ENCODE results near the gene NUBPL. TPM values are rescaled to one million over a fixed set of nuclear protein-coding genes. Genes with fewer than 3 reads are reported as not detected.

The NUBPL gene
- total and polyA plus RNA-seq, 7 donors, result 3.3 to 16.3 (median 8.5) TPM

- intact Hi-C loops (cut with DNase I), result loop anchor here (5.0 to 10.0 kb wide), 2 partner anchors 103 to 365 kb away; partner anchors contain the start of gene DTD2 (in 1 of the 2)
- no peak for DNase-seq
- Histone ChIP-seq H3K36me3 (ENCODE audit: insufficient read depth in 1 of 2, low read depth in 1 of 2) (peaks cover 0 to 3% of the 10 kb centered on the region in 2 donors), H3K27me3 (ENCODE audit: insufficient read depth in 3 of 3, low read length in 2 of 3) (no peaks in the 10 kb centered on the region), H3K4me3 (no peak overlapping the region), H3K4me1 (peaks cover 9% of the 10 kb centered on the region), H3K27ac (no peak overlapping the region), H3K9me3 (no peaks in the 10 kb centered on the region)
- TF ChIP-seq CTCF (IDR thresholded peaks at IDR 0.05), result no peak
- ATAC-seq, result no peak
- WGBS, 3 donors, result 91 to 95% (median 92%) methylated on average over 17 to 21 of the region's 21 CpGs
Observed at GRCh38 chr14:31559939-31560338, 1.3 kb upstream of the NUBPL start.

DNA sequence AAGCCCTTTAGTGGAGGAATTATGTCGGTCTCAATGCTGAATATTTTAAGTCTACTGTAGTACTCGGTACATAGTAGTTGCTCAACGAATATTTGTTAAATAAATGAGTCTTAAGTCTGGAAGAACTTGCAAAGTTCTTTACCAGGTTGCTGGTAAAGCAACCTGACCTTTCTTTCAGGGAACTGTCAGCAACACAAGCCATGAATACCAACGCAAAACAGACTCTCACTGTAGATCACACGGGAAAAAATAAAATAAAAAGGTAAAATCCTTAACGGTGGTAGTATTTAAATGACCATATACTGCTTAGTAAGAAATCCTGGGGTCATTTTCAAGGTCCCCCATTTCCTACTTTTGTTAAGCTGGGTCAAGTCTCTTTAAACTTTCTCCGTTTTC, 447 bp upstream of the NUBPL start:
- no peak for TF ChIP-seq CTCF (IDR thresholded peaks at IDR 0.05)
- DNase-seq, result no peak
- peaks cover 9% of the 10 kb centered on the region for H3K4me1 ChIP-seq
- peaks cover 0 to 12% of the 10 kb centered on the region in 2 donors for H3K36me3 ChIP-seq (ENCODE audit: insufficient read depth in 1 of 2, low read depth in 1 of 2)
- H3K9me3 ChIP-seq, result no peaks in the 10 kb centered on the region
- H3K27ac ChIP-seq, result peak overlapping the region; percentile 91
- peak in 2 of 4 donors; percentile 6 to 20 for ATAC-seq
- no peaks in the 10 kb centered on the region for H3K27me3 ChIP-seq (ENCODE audit: insufficient read depth in 3 of 3, low read length in 2 of 3)
- intact Hi-C loops (cut with DNase I), result loop anchor here (5.0 to 10.0 kb wide), 2 partner anchors 103 to 364 kb away; partner anchors contain the start of gene DTD2 (in 1 of the 2)
- H3K4me3 ChIP-seq, result peak overlapping the region; percentile 94
- WGBS, 3 donors, result 46 to 51% (median 49%) methylated on average over 7 of the region's 7 CpGs

GRCh38 chr14:31564194-31564593, 3.0 kb downstream of the NUBPL start:
- 86 to 91% (median 91%) methylated on average over 2 of the region's 2 CpGs for WGBS, 3 donors
- no peak for ATAC-seq
- no peak overlapping the region for H3K4me3 ChIP-seq
- intact Hi-C loops (cut with DNase I), result loop anchor here (5.0 to 10.0 kb wide), 2 partner anchors 107 to 361 kb away; partner anchors contain the start of gene DTD2 (in 1 of the 2)
- H3K36me3 ChIP-seq (ENCODE audit: insufficient read depth in 1 of 2, low read depth in 1 of 2), result peaks cover 0 to 14% of the 10 kb centered on the region in 2 donors
- TF ChIP-seq CTCF (IDR thresholded peaks at IDR 0.05), result no peak
- peaks cover 9% of the 10 kb centered on the region for H3K4me1 ChIP-seq
- H3K27me3 ChIP-seq (ENCODE audit: insufficient read depth in 3 of 3, low read length in 2 of 3), result no peaks in the 10 kb centered on the region
- no peak overlapping the region for H3K27ac ChIP-seq
- H3K9me3 ChIP-seq, result no peaks in the 10 kb centered on the region
- no peak for DNase-seq

- peaks cover 0 to 14% of the 10 kb centered on the region in 2 donors for H3K36me3 ChIP-seq (ENCODE audit: insufficient read depth in 1 of 2, low read depth in 1 of 2)
- ATAC-seq (no peak), DNase-seq (no peak)
- intact Hi-C loops (cut with DNase I), result loop anchor here in 1 of 2 donors (10.0 kb wide), 1 partner anchor 358 kb away; no protein-coding TSS in a partner anchor
- WGBS, 3 donors, result 67 to 85% (median 80%) methylated on average over 1 of the region's 1 CpG
- no peak overlapping the region for H3K4me3 ChIP-seq
- H3K27me3 ChIP-seq (ENCODE audit: insufficient read depth in 3 of 3, low read length in 2 of 3), result no peaks in the 10 kb centered on the region
- peaks cover 8% of the 10 kb centered on the region for H3K4me1 ChIP-seq
- TF ChIP-seq CTCF (IDR thresholded peaks at IDR 0.05), result no peak
- no peak overlapping the region for H3K27ac ChIP-seq
- no peaks in the 10 kb centered on the region for H3K9me3 ChIP-seq
Observed at GRCh38 chr14:31566456-31566855, 5.3 kb downstream of the NUBPL start.

DNA sequence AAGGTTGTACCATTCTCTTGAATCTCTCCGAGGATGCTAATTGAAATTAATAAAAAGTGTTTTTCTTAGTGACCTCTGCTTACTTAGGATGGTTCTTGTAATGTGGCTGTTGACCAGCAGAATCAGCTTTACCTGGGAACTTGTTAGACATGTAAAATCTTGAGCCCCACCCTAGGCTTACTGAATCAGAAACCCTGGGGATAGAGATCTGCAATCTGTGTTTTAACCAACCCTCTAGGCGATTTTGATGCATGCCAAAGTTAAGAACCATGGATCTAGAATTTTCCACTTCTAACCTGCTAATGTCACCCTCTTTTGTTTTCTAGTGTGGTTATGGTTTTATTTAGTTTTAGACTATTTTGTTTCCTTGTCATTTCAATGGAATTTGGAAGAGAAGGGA, 6.5 kb downstream of the NUBPL start:
- DNase-seq, result no peak
- no peak overlapping the region for H3K4me3 ChIP-seq
- H3K27ac ChIP-seq, result no peak overlapping the region
- no peaks in the 10 kb centered on the region for H3K9me3 ChIP-seq
- intact Hi-C loops (cut with DNase I), result loop anchor here in 1 of 2 donors (10.0 kb wide), 1 partner anchor 357 kb away; no protein-coding TSS in a partner anchor
- H3K27me3 ChIP-seq (ENCODE audit: insufficient read depth in 3 of 3, low read length in 2 of 3), result no peaks in the 10 kb centered on the region
- peaks cover 0 to 14% of the 10 kb centered on the region in 2 donors for H3K36me3 ChIP-seq (ENCODE audit: insufficient read depth in 1 of 2, low read depth in 1 of 2)
- no peak for TF ChIP-seq CTCF (IDR thresholded peaks at IDR 0.05)
- WGBS, 3 donors, result 61 to 77% (median 64%) methylated on average over 2 of the region's 2 CpGs
- ATAC-seq, result no peak
- H3K4me1 ChIP-seq, result peaks cover 6% of the 10 kb centered on the region
